Dedifferentiated amniotic fluid mesenchymal stem cell (primary cell): Measurements from ENCODE around the gene CBX2.
"Not testable (repeated sequence)": the region's sequence is repeated elsewhere in the genome, so short reads cannot be mapped to it uniquely, and the experiment has no call there.

Experiments
- DNase-seq: peaks from one replicate; pipeline ENCODE4 v3.0.0-alpha.2; 2016; ENCODE audit errors: extremely low spot score

The CBX2 gene

DNA sequence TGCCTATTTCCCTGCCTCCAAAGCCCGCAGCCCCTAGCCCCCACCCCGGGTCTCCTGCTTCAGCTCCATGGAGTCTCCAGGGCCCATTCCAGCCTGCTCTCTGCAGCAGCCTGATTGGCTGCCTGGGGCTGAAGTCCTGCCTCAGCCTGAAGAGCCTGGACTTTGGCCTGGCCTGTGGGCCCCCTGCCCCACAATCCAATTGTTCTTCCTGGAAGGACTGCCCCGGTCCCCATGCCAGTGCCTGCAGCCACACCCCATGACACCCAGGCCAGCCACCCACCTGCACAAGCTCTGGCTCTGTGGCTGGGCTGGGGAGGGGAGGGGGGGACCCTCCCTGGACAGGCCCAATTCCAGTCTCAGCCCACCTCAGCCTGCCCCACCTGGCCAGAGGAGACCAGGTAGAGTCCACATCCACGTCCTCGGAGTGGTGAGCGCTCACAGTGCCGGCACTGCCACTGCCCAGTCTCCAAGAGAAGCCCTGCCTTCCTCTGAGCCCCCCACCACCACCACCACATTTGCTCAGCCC, 34.9 kb upstream of the CBX2 start:
- DNase-seq: no peak

DNA sequence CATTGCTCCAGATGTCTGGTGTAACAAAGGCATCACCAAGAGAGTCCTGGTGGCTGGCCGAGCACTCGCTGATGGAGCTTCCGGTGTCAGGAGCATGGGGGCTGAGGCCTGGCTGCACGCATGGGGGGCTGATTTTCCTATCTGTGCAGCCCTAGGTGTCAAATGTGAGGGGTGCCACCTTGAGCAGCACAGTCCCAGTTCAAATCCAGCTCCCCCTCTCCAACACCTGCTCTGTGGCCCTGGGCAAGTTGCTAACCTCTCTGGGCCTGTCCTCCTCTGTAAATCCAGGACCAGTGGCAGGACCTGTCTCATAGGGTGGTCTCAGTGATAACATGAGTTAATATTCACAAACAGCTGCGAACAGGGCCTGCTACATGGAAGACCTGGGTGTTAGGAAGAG, 34.3 kb upstream of the CBX2 start:
- DNase-seq: no peak

DNA sequence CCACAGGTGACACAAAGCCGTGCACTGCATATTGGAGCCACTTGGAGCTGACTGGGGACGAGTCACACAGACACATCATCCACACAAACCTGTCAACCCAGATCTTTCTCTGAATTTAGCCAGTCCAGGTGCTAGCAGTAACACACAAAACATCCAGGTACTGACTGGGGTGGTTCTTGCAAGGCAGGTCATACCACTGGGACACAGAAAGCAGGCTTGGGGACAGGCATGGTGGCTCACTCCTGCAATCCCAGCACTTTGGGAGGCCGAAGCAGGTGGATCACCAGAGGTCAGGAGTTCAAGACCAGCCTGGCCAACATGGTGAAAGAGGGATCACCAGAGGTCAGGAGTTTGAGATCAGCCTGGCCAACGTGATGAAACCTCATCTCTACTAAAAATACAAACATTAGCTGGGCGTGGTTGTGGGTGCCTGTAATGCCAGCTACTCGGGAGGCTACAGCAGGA, 32.3 kb upstream of the CBX2 start:
- no peak for DNase-seq

- no peak for DNase-seq
Measured at GRCh38 chr17:79746889-79747507, 30.9 kb upstream of the CBX2 start.

DNA sequence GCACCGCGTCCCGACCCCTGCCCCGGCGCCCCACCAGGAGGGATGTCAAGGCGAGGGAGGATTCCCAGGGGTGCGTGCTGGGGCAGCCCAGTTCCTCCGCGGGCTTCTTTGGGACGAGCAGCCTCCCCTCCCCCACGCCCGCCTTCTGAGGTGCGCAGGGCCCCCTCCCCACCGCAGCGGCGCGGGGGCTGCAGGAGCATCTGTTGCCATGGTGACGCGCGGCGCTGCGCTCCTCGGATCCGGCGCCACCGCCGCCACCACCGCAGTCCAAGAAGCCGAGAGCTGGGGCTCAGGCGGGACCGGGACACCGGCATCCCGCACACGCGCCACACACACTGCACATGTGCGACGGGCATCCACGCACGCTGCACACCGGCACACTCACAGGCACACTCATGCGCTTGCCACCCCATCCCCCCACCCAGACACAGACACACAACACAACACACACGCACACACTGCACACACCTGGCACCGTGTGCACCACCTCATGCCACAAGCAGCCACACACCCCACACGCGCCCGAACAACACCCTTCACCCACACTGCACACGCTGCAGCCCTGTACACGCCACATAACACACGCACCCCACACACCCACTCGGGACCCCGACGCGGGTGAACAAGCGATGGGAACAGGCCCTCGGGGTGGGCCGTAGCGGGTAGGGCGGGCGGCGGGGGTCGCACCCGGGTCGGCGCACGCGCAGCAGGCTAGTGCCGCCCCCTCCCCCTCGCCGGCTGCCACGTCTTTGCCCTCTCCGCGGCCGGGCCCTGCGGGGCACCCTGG, 30.2 kb upstream of the CBX2 start:
- DNase-seq: no peak

DNA sequence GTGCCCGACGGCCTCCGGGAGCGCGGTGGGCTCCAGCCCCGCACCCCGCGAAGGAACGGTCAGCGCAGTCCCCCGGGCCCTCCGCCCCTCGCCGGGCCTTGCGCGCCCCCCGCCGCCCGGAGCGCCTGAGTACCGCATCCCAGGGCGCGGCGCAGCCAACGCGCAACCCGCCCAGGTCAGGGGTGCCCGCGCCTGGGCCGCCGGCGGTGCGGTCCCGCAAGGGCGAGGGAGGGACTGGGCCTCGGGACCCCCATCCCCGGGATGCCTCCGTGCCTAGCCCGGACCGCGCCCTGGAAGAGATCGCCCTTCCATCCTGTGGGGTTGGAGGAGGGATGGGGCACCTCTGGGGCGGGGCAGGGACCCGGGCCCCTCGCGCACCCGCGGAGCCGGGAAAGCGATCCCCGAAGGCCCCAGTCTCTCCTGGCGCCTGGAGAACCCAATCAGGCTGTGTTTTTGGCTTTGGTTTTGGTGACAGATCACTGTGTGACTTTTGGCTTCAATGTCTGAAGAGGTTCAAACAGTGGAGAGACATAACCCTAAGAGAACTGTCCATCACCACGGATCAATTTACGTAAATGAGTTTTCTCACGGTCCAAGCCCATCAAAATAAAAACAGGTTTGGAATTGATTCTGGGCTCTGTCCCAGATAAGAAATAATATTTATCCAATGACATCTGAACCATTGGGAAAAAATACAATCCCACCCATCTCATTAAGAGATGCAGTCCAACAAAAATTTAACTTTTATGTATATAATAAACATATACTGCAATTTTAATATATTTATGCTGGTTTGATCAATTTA, 29.5 kb upstream of the CBX2 start:
- no peak for DNase-seq

DNA sequence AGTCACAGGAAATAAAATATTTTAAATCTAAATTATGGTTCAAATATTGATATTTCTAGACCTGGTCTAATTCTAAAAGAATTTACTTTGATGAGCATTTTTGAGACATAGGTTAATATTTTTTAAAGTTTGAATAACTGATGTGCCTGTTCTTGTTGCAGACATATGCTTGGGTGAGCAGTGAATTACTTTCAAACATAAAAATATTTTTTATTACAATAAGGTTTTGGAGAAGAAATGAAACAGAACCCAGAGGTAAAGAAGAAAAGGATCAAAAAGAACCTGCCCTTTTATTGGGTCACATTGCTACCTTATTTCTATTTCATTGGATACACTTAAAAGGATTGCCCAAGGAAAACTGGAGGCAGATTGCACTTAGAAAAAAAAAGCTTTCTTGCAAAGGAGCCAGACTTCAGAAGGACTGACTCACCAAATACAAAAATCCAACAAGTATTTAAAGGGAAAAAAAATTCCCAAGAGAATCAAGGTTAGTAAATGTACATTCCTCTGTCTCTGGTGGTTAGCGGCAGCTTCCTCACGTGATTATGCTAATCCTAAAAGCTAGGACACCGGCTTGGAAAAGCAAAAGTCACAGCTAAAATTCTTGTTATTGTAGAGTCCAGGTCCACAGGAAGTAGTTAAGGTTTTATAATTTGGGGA, 28.7 kb upstream of the CBX2 start:
- DNase-seq: peak; percentile 65

- no peak for DNase-seq
Measured at GRCh38 chr17:79749958-79750357, 28.0 kb upstream of the CBX2 start.

- DNase-seq: no peak
Measured at GRCh38 chr17:79750650-79751545, 27.1 kb upstream of the CBX2 start.

DNA sequence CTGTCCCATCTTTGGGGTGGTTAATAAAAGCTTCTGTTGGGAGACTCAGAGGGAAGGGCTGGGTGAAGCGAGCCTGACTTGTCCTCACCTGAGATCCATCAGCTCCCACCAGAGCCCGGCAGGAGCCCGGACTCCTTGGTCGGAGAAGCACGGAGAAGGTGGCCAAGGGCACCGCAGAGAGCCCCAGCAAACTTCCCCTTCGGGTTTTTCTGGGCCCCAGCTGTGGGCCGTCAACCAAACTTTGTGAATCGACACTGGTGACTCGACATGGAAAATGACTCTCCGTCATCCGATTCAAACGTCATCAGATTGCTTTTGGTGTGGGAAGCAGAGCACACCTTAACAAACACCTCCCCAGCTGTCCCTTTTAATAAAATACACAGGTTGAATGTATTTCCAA, 25.8 kb upstream of the CBX2 start:
- DNase-seq: no peak

DNA sequence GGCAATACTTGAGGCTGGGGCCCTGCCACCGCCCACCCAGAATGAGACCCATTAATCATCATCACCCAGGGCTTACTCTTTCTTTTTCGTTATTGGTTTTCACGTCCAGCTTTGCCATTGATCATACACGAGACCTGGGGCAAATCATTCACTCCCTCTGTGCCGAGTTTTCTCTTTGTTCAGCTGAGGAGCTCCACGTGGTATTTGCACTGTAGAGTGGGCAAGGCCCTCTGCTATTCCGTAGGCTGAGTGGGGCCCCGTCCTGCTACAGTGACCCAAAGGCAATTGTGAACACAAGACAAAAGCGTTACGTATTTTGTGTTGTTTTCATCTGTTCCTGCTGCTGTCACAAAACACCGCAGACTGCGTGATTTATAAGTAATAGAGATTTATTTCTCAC, 23.6 kb upstream of the CBX2 start:
- no peak for DNase-seq

- not testable (repeated sequence) for DNase-seq
Measured at GRCh38 chr17:79754903-79755302, 23.0 kb upstream of the CBX2 start.

GRCh38 chr17:79755591-79755990, 22.4 kb upstream of the CBX2 start:
- DNase-seq: no peak

DNA sequence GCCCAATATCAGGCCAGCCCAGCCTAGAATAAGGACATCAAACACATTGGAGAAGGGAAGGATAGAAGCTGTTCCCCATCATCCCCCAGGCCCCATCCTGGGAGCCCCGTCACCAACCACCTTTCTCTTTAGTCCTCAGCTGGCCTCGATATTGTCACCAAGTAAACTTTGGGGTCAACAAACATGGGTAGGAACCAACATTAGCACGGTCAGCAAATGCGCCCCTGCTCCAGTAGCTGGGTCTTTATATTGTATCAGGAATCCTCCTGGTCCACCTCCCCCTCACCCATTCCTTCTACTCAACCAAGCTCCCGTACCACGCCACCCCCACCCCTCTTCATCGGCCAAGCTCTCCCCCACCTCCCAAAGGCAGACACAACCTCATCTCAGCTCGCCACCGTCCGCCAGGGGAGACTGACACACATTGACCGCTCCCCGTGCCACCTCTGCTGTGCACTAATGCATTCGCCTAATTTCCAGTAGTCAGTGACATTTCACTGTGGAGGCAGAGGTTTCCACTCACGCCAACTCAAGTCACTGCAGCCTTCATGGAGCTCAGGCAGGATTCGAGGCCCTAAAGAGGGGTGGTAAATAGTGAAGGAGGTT, 20.7 kb upstream of the CBX2 start:
- no peak for DNase-seq

- DNase-seq: no peak
Measured at GRCh38 chr17:79758271-79758670, 19.7 kb upstream of the CBX2 start.

DNA sequence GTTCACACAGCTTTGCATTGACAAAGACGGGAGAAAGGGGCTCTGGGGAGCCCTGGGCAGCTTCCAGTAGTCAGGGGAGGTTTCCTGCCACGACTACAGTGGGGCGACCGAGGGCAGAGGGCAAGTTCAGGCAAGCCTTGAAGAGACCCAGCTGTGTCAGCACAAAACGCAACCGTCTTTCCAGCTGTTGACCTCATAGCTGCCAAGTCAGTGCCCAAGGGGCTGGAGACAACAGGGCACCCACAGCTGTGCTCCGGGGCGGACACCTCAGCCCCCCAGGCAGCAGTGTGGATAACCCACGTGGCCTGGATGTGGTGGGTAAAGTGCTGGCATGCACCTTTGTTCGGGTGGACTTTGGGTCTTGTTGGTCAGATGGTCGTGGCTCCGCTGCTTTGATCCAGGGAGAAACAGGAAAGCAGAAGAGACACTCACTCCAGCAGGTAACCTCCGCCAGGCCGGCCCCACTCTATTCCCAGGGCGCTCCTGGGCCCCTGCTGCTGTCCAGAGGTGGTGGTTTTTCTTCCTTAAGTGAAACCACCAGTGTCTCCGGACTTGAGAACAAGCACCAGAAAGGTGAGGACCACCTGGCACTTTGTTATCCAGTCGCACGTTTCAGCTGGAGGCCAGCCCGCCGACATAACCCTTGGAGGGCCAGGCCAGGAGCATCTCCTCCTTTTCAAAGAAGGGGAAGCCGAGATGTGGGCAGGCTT, 17.6 kb upstream of the CBX2 start:
- DNase-seq: no peak

DNA sequence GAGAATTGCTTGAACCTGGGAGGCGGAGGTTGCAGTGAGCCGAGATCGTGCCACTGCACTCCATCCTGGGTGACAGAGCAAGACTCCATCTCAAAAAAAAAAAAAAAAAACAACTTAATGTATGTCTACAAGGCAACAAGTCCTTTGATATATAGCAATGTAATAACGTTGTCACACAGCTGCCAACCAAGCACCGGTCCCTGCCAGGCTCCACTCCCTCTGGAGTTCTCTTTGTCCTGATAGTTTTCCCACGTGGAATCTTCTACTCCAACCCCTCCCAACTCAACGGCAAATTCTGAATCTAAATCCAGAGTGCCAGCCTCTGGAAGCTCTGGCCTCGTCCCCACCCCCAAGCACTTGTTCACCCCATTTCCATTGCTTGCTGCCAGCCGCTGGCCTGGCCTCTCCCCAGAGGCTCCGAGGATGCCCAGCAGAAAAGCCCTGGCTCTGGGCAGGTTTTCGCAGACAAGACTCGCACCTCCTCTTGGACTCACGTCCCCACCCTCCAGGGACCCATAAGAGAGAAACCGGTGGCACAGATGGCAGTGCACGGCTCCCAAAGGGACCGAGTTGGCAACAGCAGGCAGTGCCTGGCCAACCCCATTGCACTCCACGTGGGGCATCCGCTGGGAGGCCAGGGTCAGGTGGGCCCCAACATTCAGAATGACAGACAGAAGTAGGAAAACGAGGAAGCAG, 15.9 kb upstream of the CBX2 start:
- DNase-seq: no peak

- no peak for DNase-seq
Measured at GRCh38 chr17:79765708-79766107, 12.2 kb upstream of the CBX2 start.
